Measurements from ENCODE around the gene FAM83D.

- TF ChIP-seq CTCF (IDR thresholded peaks at IDR 0.05): no peak
- no peak for TF ChIP-seq POLR2AphosphoS5 (IDR thresholded peaks at IDR 0.05; ENCODE audit: insufficient read depth in 1 of 2, low read depth in 1 of 2)
Measured at GRCh38 chr20:38952153-38952552, 25.9 kb downstream of the FAM83D start.

All from vagina (tissue), 2 donors.